Limb (tissue), 2 donors: ENCODE data around the gene NRTN.
"Not testable (repeated sequence)": the region's sequence is repeated elsewhere in the genome, so short reads cannot be mapped to it uniquely, and the experiment has no call there.

Experiments
- DNase-seq, 2 donors: peaks; one replicate each; pipeline ENCODE4 v3.0.0-alpha.2; 2016; ENCODE audit errors: extremely low spot score in 2 of 2

NRTN gene

GRCh38 chr19:5864725-5865486 is 60.0 kb downstream of the NRTN start:
- DNase-seq: no peak

GRCh38 chr19:5865772-5866171 is 60.9 kb downstream of the NRTN start:
- DNase-seq: no peak

GRCh38 chr19:5867201-5868136 is 62.6 kb downstream of the NRTN start:
- no peak for DNase-seq

- DNase-seq: no peak
These were observed 66.1 kb downstream of the NRTN start for GRCh38 chr19:5870986-5871394.

GRCh38 chr19:5873617-5874199 is 68.8 kb downstream of the NRTN start:
- DNase-seq: no peak

- DNase-seq: not testable (repeated sequence)
These were observed 69.6 kb downstream of the NRTN start for GRCh38 chr19:5874496-5874895.

GRCh38 chr19:5877427-5877826 is 72.6 kb downstream of the NRTN start:
- no peak for DNase-seq

GRCh38 chr19:5877882-5878281 is 73.0 kb downstream of the NRTN start:
- no peak for DNase-seq
